ENCODE results near the gene CAPRIN1. TPM values are rescaled to one million over a fixed set of nuclear protein-coding genes. Genes with fewer than 3 reads are reported as not detected.

CAPRIN1 gene
- total and polyA plus RNA-seq, 10 of the 15 experiments (the other 5 are each of a cell fraction or from before 2014, with no cell fraction given) = 50.4 to 228 (median 191) TPM

- Histone ChIP-seq H3K79me2 (ENCODE audit: control insufficient read depth, insufficient read depth, low read length) (peaks cover 3% of the 10 kb centered on the region), H3K27ac (ENCODE audit: control insufficient read depth, insufficient read depth) (no peak overlapping the region), H3K36me3 (ENCODE audit: control insufficient read depth in 2 of 2, insufficient read depth in 2 of 2, low read length in 1 of 2) (peaks cover 40 to 62% of the 10 kb centered on the region in 2 experiments), H3K4me2 (ENCODE audit: control insufficient read depth, insufficient read depth) (no peak overlapping the region), H2AFZ (ENCODE audit: control insufficient read depth, low read depth, low read length) (no peak overlapping the region), H3K27me3 (replicated peaks in 1 of 2; ENCODE audit: control insufficient read depth in 2 of 2, insufficient read depth in 2 of 2, low read length in 1 of 2) (no peaks in the 10 kb centered on the region), H3K4me1 (ENCODE audit: control insufficient read depth, insufficient read depth, low read length) (no peaks in the 10 kb centered on the region), H3K9me3 (replicated peaks; ENCODE audit: control insufficient read depth, insufficient read depth, low read length) (no peaks in the 10 kb centered on the region), H3K4me3 (no peak overlapping the region), H4K20me1 (ENCODE audit: control insufficient read depth, insufficient read depth) (no peaks in the 10 kb centered on the region), H3K9ac (ENCODE audit: control insufficient read depth, insufficient read depth, low read length) (no peak overlapping the region)
- intact Hi-C loops (cut with micrococcal nuclease; ENCODE audit: unreplicated experiment) (no loop called here), in situ Hi-C loops (cut with MboI) (no loop called here)
- ATAC-seq (no peak), FAIRE-seq (no peak), DNase-seq (ENCODE audit: low read depth, low spot score) (no peak)
- BruUV-seq (replicated peaks) = no TSS peak
- ChIA-PET CTCF (no interaction called here), POLR2A (no interaction called here), SMC1A (ENCODE audit: uncharacterized antibody, unreplicated experiment) (interaction anchor here (1.6 to 1.8 kb wide), 2 partner anchors 31 to 60 kb away, joined by 3 to 4 read pairs; no protein-coding TSS in a partner anchor), RAD21 (ENCODE audit: unreplicated experiment) (no interaction called here)
- TF ChIP-seq LARP7 (IDR thresholded peaks at IDR 0.05) (no peak), NBN (IDR thresholded peaks at IDR 0.05) (no peak), MYC (IDR thresholded peaks at IDR 0.05; ENCODE audit: insufficient read depth, insufficient read length, insufficient replicate concordance, low read length, severe bottlenecking) (no peak), FOXK2 (IDR thresholded peaks at IDR 0.05) (no peak), ESRRA (IDR thresholded peaks at IDR 0.05; ENCODE audit: low read length) (no peak), PAX8 (IDR thresholded peaks at IDR 0.05) (no peak), GATAD2B (conservative IDR thresholded peaks at IDR 0.05; ENCODE audit: low read depth) (no peak), USF1 (IDR thresholded peaks at IDR 0.05; ENCODE audit: borderline replicate concordance, extremely low read length, insufficient read depth, low read depth, low read length) (no peak), NFIC (IDR thresholded peaks at IDR 0.05; ENCODE audit: low read depth, low read length) (no peak), E2F4 (IDR thresholded peaks at IDR 0.05; ENCODE audit: low read depth, low read length) (no peak), YBX1 (IDR thresholded peaks at IDR 0.05) (no peak), SIX5 (IDR thresholded peaks at IDR 0.05; ENCODE audit: low read depth, low read length, severe bottlenecking) (no peak), NR2C2 (IDR thresholded peaks at IDR 0.05; ENCODE audit: borderline replicate concordance, control insufficient read depth, insufficient read length, low read depth) (no peak), CHD4 (IDR thresholded peaks at IDR 0.05) (no peak), NR2F1 (conservative IDR thresholded peaks at IDR 0.05) (no peak)
- TF ChIP-seq, protein P1, sequence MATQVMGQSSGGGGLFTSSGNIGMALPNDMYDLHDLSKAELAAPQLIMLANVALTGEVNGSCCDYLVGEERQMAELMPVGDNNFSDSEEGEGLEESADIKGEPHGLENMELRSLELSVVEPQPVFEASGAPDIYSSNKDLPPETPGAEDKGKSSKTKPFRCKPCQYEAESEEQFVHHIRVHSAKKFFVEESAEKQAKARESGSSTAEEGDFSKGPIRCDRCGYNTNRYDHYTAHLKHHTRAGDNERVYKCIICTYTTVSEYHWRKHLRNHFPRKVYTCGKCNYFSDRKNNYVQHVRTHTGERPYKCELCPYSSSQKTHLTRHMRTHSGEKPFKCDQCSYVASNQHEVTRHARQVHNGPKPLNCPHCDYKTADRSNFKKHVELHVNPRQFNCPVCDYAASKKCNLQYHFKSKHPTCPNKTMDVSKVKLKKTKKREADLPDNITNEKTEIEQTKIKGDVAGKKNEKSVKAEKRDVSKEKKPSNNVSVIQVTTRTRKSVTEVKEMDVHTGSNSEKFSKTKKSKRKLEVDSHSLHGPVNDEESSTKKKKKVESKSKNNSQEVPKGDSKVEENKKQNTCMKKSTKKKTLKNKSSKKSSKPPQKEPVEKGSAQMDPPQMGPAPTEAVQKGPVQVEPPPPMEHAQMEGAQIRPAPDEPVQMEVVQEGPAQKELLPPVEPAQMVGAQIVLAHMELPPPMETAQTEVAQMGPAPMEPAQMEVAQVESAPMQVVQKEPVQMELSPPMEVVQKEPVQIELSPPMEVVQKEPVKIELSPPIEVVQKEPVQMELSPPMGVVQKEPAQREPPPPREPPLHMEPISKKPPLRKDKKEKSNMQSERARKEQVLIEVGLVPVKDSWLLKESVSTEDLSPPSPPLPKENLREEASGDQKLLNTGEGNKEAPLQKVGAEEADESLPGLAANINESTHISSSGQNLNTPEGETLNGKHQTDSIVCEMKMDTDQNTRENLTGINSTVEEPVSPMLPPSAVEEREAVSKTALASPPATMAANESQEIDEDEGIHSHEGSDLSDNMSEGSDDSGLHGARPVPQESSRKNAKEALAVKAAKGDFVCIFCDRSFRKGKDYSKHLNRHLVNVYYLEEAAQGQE (IDR thresholded peaks at IDR 0.05; ENCODE audit: low read depth, low read length) = no peak
- TF ChIP-seq, protein P2, sequence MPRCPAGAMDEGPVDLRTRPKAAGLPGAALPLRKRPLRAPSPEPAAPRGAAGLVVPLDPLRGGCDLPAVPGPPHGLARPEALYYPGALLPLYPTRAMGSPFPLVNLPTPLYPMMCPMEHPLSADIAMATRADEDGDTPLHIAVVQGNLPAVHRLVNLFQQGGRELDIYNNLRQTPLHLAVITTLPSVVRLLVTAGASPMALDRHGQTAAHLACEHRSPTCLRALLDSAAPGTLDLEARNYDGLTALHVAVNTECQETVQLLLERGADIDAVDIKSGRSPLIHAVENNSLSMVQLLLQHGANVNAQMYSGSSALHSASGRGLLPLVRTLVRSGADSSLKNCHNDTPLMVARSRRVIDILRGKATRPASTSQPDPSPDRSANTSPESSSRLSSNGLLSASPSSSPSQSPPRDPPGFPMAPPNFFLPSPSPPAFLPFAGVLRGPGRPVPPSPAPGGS (IDR thresholded peaks at IDR 0.05; ENCODE audit: borderline replicate concordance, insufficient read depth, low read depth, low read length, poor library complexity, severe bottlenecking) = no peak
- WGBS (ENCODE audit: insufficient coverage, insufficient replicate concordance, low lambda C conversion rate, missing lambda C conversion rate) = 97% methylated on average over 5 of the region's 5 CpGs
Measured at GRCh38 chr11:34114471-34114870, 62.9 kb downstream of the CAPRIN1 start.

Data from GM12878 (cell line).